Esophagus mucosa (tissue), 1 donor: ENCODE results near the gene HEXD. TPM values are rescaled to one million over a fixed set of nuclear protein-coding genes. Genes with fewer than 3 reads are reported as not detected.
"Not testable (repeated sequence)": the region's sequence is repeated elsewhere in the genome, so short reads cannot be mapped to it uniquely, and the experiment has no call there.

Experiments used
- ATAC-seq: fragments of 200-7000 bp; cut with Tn5 transposase; one replicate; pipeline ENCODE4 v1.9.1; 2020
- total RNA-seq: library from RNA; stranded (reverse); gene quantifications from one replicate; pipeline ENCODE4 v1.2.4, GENCODE V29; 2023
- donor health status: DM: yes; HTN: yes; CAD: no.

The HEXD gene
- total RNA-seq, 1 donor from 2014 or later: 9.8 TPM

DNA sequence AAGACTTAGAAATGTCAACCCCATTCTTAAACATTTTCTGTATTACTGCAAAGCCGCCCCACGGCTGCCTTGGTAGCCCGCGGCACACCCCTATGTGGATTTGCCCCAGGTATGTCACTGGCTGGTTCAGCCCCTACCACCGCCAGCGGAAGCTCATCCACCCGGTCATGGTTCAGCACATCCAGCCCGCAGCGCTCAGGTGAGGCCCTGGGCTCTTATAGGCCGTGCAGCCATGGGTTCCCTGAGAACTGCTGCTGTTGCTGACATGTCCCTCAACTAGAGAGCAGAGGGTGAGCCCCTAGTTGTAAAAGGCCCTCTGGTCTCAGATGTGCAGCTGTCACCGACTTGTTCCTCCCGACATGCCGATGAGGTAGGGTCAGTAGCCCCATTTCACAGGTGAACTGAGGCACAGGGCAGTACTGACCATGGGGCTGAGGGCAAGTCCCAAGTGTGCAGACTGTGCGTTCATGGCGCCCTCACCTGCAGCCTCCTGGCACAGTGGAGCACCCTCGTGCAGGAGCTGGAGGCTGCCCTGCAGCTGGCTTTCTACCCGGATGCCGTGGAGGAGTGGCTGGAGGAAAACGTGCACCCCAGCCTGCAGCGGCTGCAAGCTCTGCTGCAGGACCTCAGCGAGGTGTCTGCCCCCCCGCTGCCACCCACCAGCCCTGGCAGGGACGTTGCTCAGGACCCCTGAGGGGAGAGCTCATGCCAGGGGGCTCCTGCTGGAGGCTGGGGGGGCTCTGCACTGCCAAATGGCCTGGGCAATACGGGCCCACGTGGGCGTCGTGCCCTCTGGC lies 23.7 kb downstream of the HEXD start:
- ATAC-seq: no peak

DNA sequence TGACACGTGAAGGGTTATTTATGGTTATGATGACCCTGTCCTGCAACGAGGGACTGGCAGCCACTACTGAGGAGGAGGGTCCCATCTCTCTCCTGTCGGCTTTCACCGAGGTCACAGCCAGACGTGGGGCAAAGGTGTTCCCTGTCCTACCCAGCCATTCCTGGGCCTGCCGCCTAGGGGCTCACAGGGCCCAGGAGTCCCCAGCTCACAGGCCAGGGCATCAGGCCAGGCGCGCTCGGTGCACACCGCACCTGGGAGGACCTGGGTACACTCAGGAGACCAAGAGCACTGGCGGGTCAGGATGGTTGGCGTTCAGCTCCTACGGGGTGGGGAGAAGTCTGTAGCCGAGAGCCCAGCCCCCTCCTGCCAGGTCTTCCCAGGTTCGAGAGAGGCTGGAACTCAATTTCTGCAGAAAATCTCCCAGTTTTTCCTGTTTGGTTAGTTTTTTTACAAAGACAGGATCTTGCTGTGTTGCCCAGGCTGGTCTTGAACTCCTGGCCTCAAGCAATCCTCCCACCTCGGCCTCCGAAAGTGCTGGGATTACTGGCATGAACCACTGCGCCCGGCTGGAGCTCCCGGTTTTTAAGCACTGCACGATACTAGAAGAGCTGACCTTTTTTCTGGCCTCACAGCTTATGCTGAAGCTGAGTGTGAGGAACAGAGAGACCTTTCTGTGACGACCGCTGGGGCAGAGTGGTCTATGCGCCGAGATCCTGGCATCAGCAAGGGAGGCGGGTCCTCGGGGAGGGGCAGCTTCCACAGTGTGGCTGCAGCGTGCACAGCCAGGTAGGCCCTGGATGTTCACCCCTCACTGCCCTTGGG lies 24.7 kb downstream of the HEXD start:
- no peak for ATAC-seq

DNA sequence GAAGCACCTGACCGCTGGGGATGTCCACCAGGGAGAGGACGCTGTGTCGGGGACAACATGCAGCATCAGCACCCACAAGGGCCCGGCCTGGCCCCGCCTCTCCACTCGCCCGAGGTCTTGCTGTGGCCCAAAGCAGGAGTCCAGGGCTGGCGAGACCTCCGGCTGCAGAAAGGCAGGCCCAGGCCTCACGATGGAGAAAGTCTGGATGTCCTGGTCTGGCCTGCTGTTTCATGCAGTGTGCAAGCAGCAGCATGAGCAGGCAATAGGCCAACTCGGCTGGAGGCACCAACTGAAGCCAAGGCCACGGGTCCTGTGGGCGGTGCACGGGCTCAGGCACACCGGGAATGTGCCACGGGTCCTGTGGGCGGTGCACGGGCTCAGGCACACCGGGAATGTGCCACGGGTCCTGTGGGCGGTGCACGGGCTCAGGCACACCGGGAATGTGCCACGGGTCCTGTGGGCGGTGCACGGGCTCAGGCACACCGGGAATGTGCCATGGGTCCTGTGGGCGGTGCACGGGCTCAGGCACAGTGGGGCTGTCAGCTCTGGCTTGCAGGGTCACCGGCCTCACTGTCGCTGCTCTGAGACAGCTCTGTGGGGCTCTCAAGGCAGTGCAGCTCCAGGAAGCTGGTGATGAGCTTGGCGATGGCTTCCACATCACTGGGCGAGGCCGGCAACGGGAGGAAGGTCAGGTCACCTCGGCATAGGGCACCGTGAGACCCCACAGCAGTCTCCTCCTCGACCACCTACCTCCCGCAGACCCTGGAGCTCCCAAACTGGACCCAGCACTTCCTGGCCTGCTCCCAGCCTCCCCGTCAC lies 25.5 kb downstream of the HEXD start:
- peak; percentile 9 for ATAC-seq

DNA sequence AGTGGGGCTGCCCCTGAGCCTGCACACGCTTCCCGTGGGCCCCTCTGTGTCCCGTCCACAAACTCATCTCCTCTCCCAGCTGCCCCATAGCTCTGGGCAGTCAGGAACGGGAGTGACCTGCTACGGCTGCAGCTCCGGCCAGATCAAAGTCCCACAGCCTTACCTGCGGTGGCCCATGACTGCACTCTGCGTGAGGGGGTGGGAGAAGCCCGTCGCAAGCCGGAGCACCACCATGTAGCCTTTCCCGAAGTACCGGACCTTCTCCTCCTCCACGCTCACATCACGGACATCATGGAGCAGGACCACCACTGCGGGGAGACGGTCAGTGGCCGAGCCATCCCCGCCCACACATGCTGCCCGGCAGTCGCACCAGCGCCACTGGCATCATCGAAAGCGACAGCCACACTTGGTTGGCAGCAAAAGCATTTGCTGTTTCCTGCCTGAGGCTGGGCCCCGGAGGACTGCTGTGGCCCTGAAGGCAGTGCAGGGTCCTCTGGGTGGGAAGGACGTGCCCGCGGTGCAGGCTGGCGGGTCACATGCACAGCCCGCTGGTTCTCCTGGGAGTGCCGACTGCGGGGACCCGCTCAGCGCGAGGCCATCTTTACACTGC lies 26.2 kb downstream of the HEXD start:
- ATAC-seq: no peak

DNA sequence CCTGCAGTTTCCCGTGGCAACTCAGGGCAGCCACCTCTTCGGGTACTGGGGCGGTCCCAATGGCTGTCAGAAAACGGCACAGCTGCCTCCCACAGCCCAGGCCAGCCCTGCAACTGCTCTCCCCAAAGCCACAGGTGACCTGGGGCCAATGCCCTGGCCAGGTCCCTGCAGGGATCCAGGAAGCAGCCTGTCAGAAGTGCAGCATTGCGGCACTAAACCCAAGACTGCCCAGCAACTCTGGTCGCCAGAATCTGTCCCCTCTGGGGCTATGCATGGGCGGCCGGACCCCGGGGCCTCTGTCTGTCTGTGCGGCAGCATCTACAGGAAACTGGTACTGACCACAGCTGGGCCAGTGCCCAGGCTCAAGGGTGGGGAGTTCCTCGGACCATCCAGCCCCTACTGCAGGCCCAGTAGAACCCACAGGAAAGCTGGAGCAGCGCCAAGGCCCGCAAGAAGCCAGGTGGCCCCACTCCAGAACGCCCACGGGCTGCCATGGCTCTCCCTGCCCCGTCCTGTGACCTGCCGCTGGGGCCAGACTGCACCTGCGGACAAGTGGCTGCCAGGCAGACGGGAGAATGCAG lies 26.9 kb downstream of the HEXD start:
- ATAC-seq: no peak

DNA sequence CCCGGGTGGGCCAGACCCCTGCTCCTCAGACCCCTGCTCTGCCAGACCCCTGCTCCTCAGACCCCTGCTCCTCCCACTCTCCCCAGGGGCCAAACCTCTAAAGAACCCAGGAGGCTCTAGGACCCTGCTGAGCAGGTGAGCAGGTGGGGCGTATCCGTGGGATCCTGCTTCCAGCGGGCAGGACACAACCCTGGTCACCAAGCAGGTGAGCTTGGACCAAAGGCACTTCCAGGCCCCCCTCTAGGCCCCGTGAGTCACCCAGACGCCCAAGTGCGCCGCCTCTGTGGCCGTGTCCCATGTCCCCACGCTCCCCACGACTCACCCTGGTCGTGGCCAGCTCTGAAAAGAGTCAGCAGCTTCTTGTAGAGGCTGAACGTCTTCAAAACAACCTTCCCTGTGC lies 27.4 kb downstream of the HEXD start:
- no peak for ATAC-seq

DNA sequence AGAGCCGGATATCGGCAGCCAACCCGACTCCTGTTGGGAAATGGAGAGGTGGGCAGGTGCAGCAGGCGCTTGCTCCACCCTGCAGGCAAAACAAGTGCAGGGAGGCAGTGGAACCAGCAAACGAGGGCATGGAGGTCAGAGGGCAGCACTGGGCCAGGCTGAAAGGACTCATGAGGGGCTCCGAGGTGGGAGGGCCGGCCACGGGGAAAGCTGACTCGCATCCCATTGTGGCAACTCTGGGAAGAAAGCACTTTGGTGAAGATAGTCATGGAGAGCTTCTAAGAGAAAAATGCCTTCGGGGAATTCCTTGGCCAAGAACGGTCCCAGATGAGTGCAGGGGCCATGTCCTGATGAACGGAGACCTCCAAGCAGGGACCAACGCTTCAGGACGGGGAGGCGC lies 28.0 kb downstream of the HEXD start:
- no peak for ATAC-seq

DNA sequence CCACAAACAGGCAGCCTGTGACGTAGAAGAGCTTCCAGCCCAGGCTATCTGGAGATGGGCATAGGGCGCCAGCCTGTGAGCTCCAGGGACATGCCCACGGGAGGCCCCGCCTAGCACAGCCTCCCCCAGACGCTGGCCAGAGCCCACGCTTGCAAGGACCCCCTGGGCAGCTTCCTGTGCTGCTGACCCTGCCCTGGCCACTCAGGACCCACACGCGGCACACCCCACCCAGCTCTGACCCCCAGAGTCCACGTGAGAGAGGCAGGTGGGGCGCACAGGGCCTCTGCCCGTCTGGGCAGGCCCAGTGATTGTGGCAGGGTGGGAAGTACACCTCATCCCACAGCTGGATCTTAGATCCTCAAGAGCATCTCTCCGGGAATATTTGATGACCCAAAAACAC lies 28.5 kb downstream of the HEXD start:
- ATAC-seq: no peak

DNA sequence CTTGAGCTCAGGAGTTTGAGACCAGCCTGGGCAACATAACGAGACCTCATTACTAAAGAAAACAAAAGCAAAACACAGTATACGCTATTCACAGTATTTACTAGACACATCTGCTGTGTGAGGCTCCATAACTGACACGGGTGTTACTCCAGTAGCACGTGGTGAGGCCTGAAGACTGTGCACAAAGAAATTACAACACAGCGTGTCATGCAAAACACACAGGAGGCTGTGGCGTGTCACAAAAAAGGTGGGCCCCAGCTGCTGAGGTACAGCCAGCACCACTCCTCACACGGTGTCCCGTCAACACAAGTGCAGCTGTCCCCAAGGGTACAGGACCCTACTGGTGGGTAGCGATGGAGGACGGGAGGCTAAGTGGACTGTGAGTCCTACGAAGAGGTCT lies 29.7 kb downstream of the HEXD start:
- ATAC-seq: no peak

DNA sequence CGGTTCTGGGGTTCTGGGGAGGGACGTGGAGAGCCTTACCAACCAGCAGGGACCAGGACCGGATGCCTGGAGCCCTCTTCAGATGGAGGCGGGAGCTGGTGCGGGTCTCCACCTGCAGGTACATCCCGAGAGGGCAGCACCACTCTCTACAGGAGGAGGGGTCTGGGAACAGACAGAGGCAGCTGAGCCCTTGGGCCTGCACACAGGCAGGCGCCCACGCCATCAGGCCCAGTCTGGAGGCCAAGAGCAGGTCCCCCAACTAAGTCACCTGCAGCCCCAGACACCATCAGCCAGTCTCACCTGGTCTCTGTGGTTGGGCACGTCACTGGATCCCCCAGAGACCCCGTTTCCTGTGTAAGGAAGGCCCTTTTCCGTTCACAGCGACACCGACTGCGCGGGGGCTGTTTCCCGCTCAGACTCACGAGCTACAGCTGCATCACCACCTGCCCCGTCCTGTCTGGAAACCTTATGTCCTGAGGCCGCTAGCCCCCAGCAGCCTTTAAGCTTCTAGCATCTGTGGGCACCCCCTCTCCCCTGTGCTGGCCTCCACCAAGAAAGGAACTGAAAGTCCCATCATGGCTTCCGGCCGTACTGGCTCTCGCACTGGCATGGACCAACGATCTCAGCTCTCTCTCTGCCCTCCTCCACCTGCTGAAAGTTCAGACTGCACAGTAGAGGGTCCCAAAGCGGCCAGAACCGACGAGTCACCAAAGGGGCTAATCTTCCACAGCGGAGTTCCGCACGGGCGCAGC lies 31.2 kb downstream of the HEXD start:
- ATAC-seq: peak; percentile 34

DNA sequence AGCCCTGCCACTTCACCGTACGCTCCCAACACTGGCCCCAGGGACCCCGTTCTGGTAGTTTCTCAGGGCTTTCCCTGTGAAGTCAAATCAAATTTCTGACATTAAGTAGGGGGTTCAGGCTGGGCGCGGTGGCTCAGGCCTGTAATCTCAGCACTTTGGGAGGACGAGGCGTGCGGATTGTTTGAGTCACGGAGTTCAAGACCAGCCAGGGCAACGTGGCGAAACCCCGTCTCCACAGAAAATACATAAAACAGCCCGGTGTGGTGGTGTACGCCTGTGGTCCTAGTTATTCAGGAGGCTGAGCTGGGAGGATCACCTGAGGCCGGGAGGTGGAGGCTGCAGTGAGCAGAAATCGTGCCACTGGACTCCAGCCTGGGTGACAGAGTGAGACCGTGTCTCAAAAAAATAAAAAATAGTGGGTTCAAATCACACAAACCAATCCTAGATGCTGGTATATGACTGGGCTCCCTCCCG lies 31.8 kb downstream of the HEXD start:
- no peak for ATAC-seq

DNA sequence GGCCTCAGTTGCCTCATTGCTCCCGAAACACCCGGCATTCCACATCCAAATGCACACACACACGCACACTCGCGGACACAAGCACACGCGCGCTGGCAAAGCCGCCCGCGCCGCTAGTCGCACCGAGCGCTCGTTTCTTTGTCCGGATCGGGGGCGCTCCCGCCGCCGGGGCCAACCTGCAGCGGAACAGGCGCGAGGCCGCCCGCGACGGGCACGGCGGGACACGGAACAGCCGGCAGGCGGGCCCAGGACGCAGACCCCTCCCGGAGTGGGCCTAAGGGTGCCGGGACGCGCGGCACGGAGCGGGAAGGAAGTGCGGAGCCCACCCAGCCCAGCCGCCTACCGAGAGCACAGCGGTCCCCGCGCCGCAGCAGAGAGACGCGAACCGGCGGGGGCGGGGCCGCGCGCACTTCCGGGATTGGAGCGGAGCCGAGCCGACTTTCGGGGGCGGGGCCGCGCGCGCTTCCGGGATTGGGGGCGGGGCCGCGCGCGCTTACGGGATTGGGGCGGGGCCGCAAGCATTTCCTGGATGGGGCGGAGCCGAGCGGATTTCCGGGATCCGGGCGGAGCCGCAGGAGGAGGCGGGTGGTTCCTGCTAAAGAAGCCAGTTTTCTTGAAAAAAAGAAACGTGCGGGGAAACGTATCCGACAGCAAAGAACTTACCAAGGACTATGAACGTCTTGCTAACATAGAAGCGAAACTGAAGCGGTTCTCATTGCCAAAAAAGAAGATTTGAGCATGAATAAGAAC lies 32.4 kb downstream of the HEXD start, which contains the start of gene CYBC1:
Gene CYBC1, minus strand, starts transcription at position 396 of the 750 bp plus-strand sequence. CDS start 1,498 bp downstream, outside the sequence.
- peak; percentile 94 for ATAC-seq

DNA sequence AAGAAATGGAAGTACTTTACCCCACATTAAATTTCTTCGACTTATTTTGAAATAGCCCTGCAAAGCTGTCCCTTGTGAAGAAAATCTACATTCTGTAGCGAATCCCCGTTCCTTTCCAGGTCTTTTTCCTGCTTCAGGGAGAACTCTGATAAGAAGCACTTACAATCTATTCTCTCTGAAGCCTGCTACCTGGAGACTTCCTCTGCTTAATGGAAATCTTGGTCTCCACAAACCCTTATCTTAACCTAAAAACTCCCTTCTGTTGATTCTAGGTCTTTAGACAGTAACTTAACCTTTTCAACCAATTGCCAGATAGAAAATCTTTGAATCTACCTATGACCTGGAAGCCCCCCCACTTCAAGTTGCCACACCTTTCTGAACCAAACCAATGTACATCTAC lies 34.0 kb downstream of the HEXD start:
- no peak for ATAC-seq

DNA sequence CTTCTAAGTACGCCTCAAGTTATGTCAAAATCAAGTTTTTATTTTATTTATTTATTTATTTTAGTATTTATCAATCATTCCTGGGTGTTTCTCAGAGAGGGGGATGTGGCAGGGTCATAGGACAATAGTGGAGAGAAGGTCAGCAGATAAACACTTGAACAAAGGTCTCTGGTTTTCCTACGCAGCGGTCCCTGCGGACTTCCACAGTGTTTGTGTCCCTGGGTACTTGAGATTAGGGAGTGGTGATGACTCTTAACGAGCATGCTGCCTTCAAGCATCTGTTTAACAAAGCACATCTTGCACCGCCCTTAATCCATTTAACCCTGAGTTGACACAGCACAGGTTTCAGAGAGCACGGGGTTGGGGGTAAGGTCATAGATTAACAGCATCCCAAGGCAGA lies 35.0 kb downstream of the HEXD start:
- ATAC-seq: not testable (repeated sequence)

DNA sequence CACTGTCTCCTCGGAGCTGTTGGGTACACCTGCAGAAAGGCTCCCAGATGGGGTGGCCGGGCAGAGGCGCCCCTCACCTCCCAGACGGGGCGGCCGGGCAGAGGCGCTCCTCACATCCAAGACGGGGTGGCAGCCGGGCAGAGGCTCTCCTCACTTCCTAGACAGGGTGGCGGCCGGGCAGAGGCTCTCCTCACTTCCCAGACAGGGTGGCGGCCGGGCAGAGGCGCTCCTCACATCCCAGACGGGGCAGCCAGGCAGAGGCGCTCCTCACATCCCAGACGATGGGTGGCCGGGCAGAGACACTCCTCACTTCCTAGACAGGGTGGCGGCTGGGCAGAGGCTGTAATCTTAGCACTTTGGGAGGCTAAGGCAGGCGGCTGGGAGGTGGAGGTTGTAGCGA lies 35.6 kb downstream of the HEXD start:
- not testable (repeated sequence) for ATAC-seq

DNA sequence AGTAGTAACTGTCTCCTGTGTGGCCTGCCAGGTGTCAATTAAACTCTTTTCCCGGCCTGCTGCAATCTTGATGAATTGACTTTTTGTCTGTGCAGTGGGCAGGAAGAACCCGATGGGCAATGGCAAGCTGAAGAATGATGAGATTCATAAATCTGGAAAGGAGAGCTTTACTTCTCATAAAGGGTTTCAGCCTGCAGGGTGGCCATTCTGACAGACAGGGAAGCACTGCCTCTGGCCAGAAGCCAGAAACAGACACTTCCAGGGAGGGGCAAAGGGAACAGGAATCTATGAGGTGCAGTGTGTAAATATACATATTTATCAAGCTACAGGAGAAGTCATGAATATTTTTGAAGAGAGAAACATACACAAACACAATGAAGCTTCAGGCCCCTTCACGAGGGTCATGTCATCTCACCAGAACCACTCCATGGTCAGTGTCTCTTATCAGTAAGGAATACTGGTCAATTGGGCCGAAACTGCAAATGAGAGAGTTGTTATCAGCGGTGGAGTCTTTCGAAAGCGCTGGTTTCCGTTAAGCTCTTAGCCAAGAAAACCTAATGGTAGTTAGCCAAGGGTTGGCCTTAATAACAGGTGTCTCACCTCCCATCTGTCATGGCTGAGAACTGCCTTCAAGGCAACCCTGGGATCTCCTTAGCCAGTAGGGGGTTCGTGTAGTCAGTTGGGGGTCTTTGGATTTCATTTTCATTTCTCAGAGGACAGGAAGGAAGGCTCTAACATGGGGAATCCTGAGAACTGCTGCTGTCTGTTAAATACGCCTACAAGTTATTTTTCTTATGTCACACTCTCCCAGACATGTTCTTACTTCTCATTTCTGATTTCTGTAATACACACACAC lies 39.2 kb downstream of the HEXD start:
- ATAC-seq: no peak

DNA sequence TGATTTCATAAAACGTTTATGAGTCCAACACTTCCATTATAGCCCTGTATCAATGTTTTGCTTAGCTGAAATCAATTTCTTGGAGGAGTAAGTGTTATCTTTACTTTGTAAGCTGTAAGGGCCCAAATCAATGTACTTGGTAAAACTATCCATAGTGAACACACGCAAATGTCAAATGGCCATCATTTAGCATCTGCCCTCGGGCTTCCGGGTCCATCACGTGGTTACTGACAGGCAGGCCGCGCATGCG lies 39.7 kb downstream of the HEXD start:
- ATAC-seq: no peak

DNA sequence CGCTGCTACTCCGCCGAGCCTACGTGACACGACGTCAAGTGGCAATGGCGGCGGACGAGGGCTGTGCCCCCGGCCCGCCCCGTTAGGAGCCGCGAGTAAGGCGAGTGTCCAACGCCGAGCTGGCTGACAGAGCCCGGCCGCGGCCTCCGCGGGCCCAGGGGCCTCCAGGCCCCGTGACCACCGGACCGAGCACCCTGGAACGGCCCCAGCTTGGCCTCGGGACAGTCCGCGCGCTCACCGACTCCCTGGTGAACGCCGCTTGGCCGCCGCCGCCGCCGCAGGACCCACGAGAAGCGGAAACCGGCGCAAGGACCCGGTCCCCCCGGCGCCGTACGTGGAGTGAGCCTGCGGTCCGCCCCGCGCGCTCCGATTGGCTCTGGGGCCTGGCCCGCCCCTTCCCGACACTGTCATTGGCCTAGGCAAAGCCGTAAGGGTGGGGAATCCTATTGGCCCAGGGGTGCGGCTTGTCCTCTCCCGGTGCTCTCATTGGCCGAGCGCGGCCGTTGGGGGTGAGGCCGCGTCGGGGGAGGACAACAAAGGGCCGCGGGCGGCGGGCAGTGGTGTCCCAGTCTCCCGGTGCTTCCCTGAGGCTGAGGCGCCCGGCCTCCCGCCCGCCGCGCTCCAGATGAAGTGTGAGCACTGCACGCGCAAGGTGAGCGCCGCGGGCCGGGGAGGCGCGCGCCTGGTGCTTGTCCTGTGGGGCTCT lies 40.2 kb downstream of the HEXD start, which contains the start of gene NARF:
Gene NARF, plus strand, starts transcription at position 563 of the 706 bp plus-strand sequence. Its CDS starts 63 bp downstream, at position 626.
- ATAC-seq: peak; percentile 99

DNA sequence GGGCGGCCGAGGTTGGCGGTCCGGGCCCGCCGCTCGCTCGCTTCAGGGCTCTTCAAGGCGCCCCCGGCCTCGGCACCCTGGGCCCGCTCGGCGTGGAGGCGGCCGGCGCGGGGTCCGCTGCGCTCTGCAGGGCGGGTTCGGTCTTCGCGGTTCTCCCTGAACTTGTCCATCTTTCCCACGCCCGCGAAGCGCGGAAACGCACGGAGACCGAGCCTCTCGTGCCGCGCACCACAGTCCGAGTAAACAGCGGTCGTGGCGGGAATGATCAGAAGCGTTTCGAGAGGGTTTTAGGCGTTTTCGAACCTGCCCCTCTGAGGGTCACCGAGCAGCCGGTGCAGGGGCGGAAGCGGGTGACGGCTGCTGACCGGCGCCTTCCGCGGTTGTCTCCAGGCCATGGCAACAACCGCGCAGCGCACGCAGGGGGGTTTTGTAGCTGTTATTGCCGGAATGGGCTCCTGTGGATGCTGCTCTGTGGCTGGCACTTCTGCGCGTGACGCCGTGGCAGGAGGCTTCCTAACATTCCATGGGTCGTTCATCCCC lies 40.8 kb downstream of the HEXD start:
- peak; percentile 1 for ATAC-seq
